RWPE2 (cell line): ENCODE results near the gene NT5M.

ENCODE experiments used
- ATAC-seq: fragments of 200-7000 bp; cut with Tn5 transposase; 3 replicates; pipeline ENCODE4 v1.9.1; 2021; ENCODE audit warnings: low read depth
- DNase-seq: peaks from one replicate; pipeline ENCODE4 v3.0.0-alpha.2; 2020; ENCODE audit warnings: low spot score
- H3K27ac ChIP-seq: fragments of 450-650 bp; 2 replicates; pipeline ENCODE4 v1.5.1; 2017; ENCODE audit warnings: mild to moderate bottlenecking; ENCODE audit not compliant: poor library complexity, severe bottlenecking
- H3K27me3 ChIP-seq: fragments of 250-450 bp; sonication (Bioruptor Pico); 2 replicates; pipeline ENCODE4 v1.5.1; 2021; ENCODE audit warnings: mild to moderate bottlenecking, moderate library complexity; ENCODE audit not compliant: insufficient read depth, poor library complexity, severe bottlenecking
- H3K36me3 ChIP-seq: fragments of 250-450 bp; sonication (Bioruptor Pico); 2 replicates; pipeline ENCODE4 v1.5.1; 2020; ENCODE audit warnings: low read depth, mild to moderate bottlenecking, moderate library complexity
- H3K4me1 ChIP-seq: fragments of 250-450 bp; sonication (Bioruptor Pico); 2 replicates; pipeline ENCODE4 v1.5.1; 2021; ENCODE audit warnings: mild to moderate bottlenecking, moderate library complexity; ENCODE audit not compliant: insufficient read depth, poor library complexity, severe bottlenecking
- H3K4me3 ChIP-seq: fragments of 250-450 bp; sonication (Bioruptor Pico); 2 replicates; pipeline ENCODE4 v1.5.1; 2021; ENCODE audit warnings: mild to moderate bottlenecking, moderate library complexity; ENCODE audit not compliant: severe bottlenecking
- H3K9me3 ChIP-seq: fragments of 250-450 bp; sonication (Bioruptor Pico); 2 replicates; pipeline ENCODE4 v1.5.1; 2021; ENCODE audit warnings: mild to moderate bottlenecking, moderate library complexity; ENCODE audit not compliant: severe bottlenecking
- TF ChIP-seq, protein P1 (sequence below): fragments of 450-650 bp; IDR thresholded peaks from one replicate; pipeline ENCODE4 v1.5.1; 2017; ENCODE audit warnings: mild to moderate bottlenecking, moderate library complexity; ENCODE audit not compliant: poor library complexity, severe bottlenecking

The NT5M gene

DNA sequence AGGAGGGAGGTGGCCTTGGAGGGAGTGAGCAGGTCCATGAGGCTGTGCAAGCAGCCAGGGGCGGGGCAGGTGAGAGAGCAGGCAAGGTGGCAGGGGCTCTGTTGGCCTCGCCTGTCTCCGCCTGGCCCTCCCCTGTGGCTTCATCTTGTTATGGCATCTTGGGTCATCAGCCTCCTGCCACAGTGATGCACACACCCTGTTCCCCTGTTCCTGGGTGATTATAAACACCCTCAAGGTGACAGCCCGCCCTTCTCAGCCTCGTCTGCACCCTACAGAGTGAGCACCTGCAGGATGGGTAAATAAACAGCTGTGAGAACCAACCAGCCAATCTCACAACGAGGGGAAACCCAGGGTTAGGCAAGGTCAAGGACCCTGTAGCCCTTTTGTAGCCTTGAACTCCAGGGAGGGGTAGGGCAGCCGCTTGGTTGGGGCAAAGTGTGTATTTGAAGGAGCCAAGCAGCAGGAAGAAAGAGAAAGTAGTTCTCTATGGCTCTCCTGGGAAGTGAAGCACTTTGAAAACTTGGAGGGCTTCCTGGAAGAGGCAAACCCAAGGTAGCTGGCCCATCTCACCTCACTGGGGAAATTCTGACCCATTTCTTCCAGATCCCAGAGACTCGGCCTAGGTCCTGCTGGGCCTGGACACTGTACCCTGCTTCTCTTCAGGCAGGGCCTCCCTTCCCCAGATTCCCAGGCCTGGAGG, 60.6 kb downstream of the NT5M start:
- no peaks in the 10 kb centered on the region for H3K4me1 ChIP-seq
- H3K36me3 ChIP-seq = no peaks in the 10 kb centered on the region
- ATAC-seq (no peak), DNase-seq (peak; percentile 38)
- peaks cover 4% of the 10 kb centered on the region for H3K9me3 ChIP-seq
- no peak overlapping the region for H3K27ac ChIP-seq
- no peaks in the 10 kb centered on the region for H3K27me3 ChIP-seq
- TF ChIP-seq, protein P1, sequence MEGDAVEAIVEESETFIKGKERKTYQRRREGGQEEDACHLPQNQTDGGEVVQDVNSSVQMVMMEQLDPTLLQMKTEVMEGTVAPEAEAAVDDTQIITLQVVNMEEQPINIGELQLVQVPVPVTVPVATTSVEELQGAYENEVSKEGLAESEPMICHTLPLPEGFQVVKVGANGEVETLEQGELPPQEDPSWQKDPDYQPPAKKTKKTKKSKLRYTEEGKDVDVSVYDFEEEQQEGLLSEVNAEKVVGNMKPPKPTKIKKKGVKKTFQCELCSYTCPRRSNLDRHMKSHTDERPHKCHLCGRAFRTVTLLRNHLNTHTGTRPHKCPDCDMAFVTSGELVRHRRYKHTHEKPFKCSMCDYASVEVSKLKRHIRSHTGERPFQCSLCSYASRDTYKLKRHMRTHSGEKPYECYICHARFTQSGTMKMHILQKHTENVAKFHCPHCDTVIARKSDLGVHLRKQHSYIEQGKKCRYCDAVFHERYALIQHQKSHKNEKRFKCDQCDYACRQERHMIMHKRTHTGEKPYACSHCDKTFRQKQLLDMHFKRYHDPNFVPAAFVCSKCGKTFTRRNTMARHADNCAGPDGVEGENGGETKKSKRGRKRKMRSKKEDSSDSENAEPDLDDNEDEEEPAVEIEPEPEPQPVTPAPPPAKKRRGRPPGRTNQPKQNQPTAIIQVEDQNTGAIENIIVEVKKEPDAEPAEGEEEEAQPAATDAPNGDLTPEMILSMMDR = no peak
- no peak overlapping the region for H3K4me3 ChIP-seq

DNA sequence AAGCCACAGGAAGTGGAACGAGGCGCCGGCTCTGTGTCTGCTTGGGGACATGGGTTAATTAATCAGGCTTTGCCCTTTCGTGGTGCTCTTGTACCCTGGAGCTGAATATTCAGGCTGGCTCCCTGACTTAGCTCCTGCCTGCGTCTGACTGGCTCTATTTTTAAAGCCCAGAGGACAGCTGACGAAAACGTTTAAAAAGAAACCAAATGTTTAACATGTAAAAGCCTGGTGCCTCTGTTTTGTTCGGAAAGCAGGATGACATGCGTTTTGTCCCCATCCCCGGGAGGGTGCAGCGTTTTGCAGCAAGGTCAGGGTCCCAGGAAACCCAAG, 61.1 kb downstream of the NT5M start:
- TF ChIP-seq, protein P1 = no peak
- H3K27ac ChIP-seq = no peak overlapping the region
- H3K4me3 ChIP-seq = no peak overlapping the region
- DNase-seq (peak; percentile 37), ATAC-seq (no peak)
- H3K4me1 ChIP-seq = no peaks in the 10 kb centered on the region
- no peaks in the 10 kb centered on the region for H3K27me3 ChIP-seq
- H3K36me3 ChIP-seq = no peaks in the 10 kb centered on the region
- H3K9me3 ChIP-seq = peaks cover 4% of the 10 kb centered on the region

GRCh38 chr17:17365476-17366110, 62.4 kb downstream of the NT5M start:
- TF ChIP-seq, protein P1 = no peak

DNA sequence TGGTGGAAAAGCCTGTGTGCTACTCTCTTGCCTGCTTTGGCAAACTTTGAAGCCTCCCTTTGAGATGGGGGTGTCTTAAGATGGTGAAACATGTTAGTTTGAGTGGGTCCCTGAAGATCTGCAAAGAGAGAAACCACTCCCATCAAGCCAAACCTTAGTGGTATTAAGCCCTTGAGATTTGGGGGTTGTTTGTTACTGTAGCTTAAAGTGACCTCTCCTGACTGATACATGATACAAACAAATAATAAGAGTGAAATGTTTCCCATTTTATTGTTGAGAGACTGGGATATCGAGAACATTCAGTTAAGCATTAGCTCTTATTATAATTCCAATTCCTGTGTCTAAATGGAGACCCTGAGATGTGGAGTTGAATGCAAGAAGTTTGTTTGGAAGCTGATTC, 63.1 kb downstream of the NT5M start:
- Histone ChIP-seq H3K4me3 (no peak overlapping the region), H3K27me3 (no peaks in the 10 kb centered on the region), H3K27ac (no peak overlapping the region), H3K4me1 (no peaks in the 10 kb centered on the region), H3K9me3 (no peaks in the 10 kb centered on the region), H3K36me3 (no peaks in the 10 kb centered on the region)
- TF ChIP-seq, protein P1 = no peak
- no peak for DNase-seq
- ATAC-seq = no peak

More at GRCh38 chr17:17365476-17366110, 62.4 kb downstream of the NT5M start:
- H3K36me3 ChIP-seq = no peaks in the 10 kb centered on the region
- no peak overlapping the region for H3K4me3 ChIP-seq
- H3K27ac ChIP-seq = no peak overlapping the region
- no peaks in the 10 kb centered on the region for H3K4me1 ChIP-seq
- H3K27me3 ChIP-seq = no peaks in the 10 kb centered on the region
- no peaks in the 10 kb centered on the region for H3K9me3 ChIP-seq
- DNase-seq = peak; percentile 24
- no peak for ATAC-seq
